ENCODE data around the gene SMYD3.

GRCh38 chr1:246444617-246445016, 62.5 kb downstream of the SMYD3 start:
- TF ChIP-seq CTCF (IDR thresholded peaks at IDR 0.05 in 8 of 11, conservative IDR thresholded peaks at IDR 0.05 in 3 of 11) (no peak), POLR2AphosphoS5 (IDR thresholded peaks at IDR 0.05) (no peak), POLR2A (IDR thresholded peaks at IDR 0.05) (no peak)

All from spleen (tissue), 7 donors.